ENCODE data around the gene WDR31.
A peak's percentile ranks its signal among the peaks of the same experiment; 100 is the strongest.
"Not testable (repeated sequence)": the region's sequence is repeated elsewhere in the genome, so short reads cannot be mapped to it uniquely, and the experiment has no call there.

WDR31 gene

GRCh38 chr9:113340011-113340699 is at the start of gene WDR31:
TSS of gene WDR31 (minus strand) at chr9:113340275. CDS start at chr9:113332022, 8,253 bp downstream.
- peak; percentile 77 to 80 for DNase-seq

GRCh38 chr9:113389451-113389850 is 49.4 kb upstream of the WDR31 start:
- DNase-seq: no peak

GRCh38 chr9:113388833-113389232 is 48.8 kb upstream of the WDR31 start:
- no peak for DNase-seq

- no peak for DNase-seq
Observed at GRCh38 chr9:113387560-113388230, 47.6 kb upstream of the WDR31 start.

- no peak for DNase-seq
Observed at GRCh38 chr9:113386571-113387393, 46.7 kb upstream of the WDR31 start.

GRCh38 chr9:113381909-113382411 is 41.9 kb upstream of the WDR31 start:
- DNase-seq: no peak

GRCh38 chr9:113381441-113381840 is 41.4 kb upstream of the WDR31 start:
- DNase-seq: not testable (repeated sequence)

- DNase-seq: no peak
Observed at GRCh38 chr9:113380869-113381378, 40.8 kb upstream of the WDR31 start.

- not testable (repeated sequence) for DNase-seq
Observed at GRCh38 chr9:113379829-113380210, 39.7 kb upstream of the WDR31 start.

GRCh38 chr9:113379094-113379828 is 39.2 kb upstream of the WDR31 start:
- not testable (repeated sequence) for DNase-seq

GRCh38 chr9:113376634-113377567 is 36.8 kb upstream of the WDR31 start, which contains the start of gene HDHD3:
TSS of gene HDHD3 (minus strand) at chr9:113376986. CDS start at chr9:113374354, 2,632 bp downstream.
- peak; percentile 78 to 88 for DNase-seq

GRCh38 chr9:113375057-113376023 is 35.3 kb upstream of the WDR31 start:
- no peak for DNase-seq

- DNase-seq: no peak
Observed at GRCh38 chr9:113373676-113374392, 33.8 kb upstream of the WDR31 start.

GRCh38 chr9:113373256-113373655 is 33.2 kb upstream of the WDR31 start:
- no peak for DNase-seq

GRCh38 chr9:113372059-113372458 is 32.0 kb upstream of the WDR31 start:
- DNase-seq: no peak

- no peak for DNase-seq
Observed at GRCh38 chr9:113370806-113371325, 30.8 kb upstream of the WDR31 start.

- no peak for DNase-seq
Observed at GRCh38 chr9:113369855-113370140, 29.7 kb upstream of the WDR31 start.

- DNase-seq: no peak
Observed at GRCh38 chr9:113368982-113369854, 29.1 kb upstream of the WDR31 start.

All from CD4-positive, alpha-beta T cell treated with Interferon alpha-2 for 1 hour (primary cell).